Measurements from ENCODE around the gene SMIM30.

GRCh38 chr7:113142385-113143119, 24.2 kb upstream of the SMIM30 start:
- TF ChIP-seq CTCF (IDR thresholded peaks at IDR 0.05) (no peak), POLR2A (IDR thresholded peaks at IDR 0.05) (no peak), EP300 (IDR thresholded peaks at IDR 0.05; ENCODE audit: low read depth) (no peak), POLR2AphosphoS5 (IDR thresholded peaks at IDR 0.05) (no peak)
